SK-MEL-5 (cell line): ENCODE data around the gene DAAM1. TPM values are rescaled to one million over a fixed set of nuclear protein-coding genes. Genes with fewer than 3 reads are reported as not detected.

ENCODE experiments used
- DNase-seq: peaks from one replicate; pipeline ENCODE4 v3.0.0-alpha.2; 2016; ENCODE audit warnings: low read depth, low spot score
- in situ Hi-C: cut with HindIII; loops from 2 replicates; pipeline ENCODE4 v1.10.0; 2016; ENCODE audit warnings: low sequenced_read_pairs, high pct_unique_total_duplicates, low pct_unique_long_range_greater_than_20kb
- total RNA-seq: library from RNA; depleted of rRNA; stranded (reverse); fragments of >200 nt; shearing (Covaris generic); gene quantifications from 2 replicates; pipeline ENCODE4 v1.2.3, GENCODE V29; 2014

DAAM1 gene
- total RNA-seq, 1 experiment from 2014 or later, result 23.5 TPM

- DNase-seq, result no peak
- in situ Hi-C loops, result no loop called here
Observed at GRCh38 chr14:59183150-59183549, 5.3 kb upstream of the DAAM1 start.

DNA sequence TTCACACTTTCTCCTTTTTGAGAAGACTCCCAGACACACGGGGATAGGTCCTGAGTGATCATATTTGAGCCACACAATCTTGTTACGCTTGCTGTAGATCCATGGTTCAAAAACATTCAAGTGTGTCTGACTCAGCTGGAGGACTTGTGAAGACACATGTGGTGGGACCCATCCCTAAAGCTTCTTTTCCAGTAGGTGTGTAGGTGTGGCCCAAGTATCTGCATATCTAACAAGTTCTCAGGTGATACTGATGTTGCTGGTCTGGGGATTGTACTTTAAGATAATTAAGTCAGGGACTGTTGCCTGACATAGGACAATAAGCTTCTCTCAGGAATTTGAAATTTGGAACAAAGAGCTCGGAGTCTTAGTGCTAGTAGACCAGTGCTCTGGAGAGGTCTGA, 4.1 kb upstream of the DAAM1 start:
- DNase-seq, result no peak
- in situ Hi-C loops, result no loop called here

DNA sequence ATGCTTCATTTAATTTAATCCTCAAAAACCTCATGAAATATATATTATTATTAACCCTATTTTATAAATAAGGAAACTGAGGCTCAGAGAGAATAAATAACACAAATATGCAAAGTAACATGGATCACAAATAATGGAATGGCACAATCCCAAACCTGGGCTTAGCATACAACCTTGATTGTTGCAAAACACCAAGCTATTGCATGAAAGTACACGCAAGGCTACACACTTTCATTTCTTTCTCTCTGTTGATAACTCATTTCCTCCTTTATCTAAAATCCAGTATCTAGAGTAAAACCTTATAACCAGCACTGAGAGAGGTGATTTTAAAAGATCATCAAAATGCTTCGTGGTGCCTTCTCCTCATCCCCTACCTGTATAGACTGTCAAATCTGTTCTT, 2.8 kb upstream of the DAAM1 start:
- in situ Hi-C loops, result no loop called here
- DNase-seq, result no peak

DNA sequence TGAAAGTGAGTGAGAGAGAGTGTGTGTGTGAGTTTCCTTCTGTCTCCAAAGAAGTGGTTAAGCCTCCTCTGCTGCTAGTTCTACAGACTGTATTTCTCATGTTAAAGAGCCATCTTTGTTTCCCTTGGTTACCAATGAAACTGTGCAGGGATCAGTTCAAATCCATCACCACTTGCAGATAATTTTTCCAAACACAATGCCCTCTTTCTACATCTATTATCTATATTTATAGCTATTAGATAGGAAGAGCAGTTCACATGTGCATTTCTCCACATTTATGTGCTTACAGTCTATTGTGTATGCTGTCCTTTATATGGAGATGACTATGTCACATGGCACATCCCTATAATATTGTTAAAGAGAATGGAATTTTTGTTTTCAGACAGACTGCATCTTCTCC, 2.2 kb upstream of the DAAM1 start:
- DNase-seq, result no peak
- in situ Hi-C loops, result no loop called here

DNA sequence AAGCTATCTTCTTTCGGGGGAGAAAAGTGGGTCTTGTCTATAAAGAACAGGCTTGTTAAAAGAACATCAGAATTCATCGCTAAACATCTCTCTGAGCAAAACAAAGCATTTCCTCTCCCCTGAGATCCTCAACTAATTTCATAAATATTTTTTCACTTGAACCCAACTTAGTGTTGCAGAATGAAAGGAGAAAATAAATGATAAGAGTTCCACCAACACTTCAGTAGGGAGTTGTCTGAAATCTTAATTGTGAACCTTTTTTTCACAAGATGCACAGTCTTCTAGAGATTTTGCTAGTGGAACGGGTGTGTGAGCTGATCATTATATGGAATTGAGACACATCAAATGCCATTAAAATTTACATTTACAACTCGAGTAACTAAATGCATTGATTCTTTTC, 1.3 kb upstream of the DAAM1 start:
- in situ Hi-C loops, result no loop called here
- no peak for DNase-seq

- in situ Hi-C loops, result no loop called here
- no peak for DNase-seq
Observed at GRCh38 chr14:59187802-59188460, 536 bp upstream of the DAAM1 start.

GRCh38 chr14:59189091-59189785, 771 bp downstream of the DAAM1 start:
- in situ Hi-C loops, result no loop called here

GRCh38 chr14:59189786-59190368, 1.4 kb downstream of the DAAM1 start:
- in situ Hi-C loops, result no loop called here
- DNase-seq, result peak; percentile 92

More at GRCh38 chr14:59189091-59189785, 771 bp downstream of the DAAM1 start:
- no peak for DNase-seq

GRCh38 chr14:59190372-59190771, 1.9 kb downstream of the DAAM1 start:
- in situ Hi-C loops, result no loop called here
- peak; percentile 69 for DNase-seq

DNA sequence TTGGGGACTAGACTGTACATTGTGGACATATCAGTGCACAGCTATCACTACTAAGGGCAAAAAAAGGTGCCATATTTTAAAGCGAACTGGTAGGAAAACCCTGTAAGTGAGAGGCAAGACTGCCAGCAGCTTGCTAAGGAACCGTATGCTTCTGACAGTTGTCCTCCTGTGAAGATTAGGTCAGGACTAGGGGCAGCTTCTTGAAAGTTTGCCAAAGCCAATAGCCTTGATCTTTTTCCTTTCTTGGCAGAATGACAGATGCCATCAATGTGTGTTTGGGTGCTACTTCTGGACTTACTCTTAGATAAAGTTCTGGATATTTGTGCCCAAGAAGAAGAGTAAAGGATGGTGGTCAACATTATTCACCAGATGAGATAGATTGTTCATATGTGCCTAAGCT, 7.4 kb downstream of the DAAM1 start:
- in situ Hi-C loops, result no loop called here

DNA sequence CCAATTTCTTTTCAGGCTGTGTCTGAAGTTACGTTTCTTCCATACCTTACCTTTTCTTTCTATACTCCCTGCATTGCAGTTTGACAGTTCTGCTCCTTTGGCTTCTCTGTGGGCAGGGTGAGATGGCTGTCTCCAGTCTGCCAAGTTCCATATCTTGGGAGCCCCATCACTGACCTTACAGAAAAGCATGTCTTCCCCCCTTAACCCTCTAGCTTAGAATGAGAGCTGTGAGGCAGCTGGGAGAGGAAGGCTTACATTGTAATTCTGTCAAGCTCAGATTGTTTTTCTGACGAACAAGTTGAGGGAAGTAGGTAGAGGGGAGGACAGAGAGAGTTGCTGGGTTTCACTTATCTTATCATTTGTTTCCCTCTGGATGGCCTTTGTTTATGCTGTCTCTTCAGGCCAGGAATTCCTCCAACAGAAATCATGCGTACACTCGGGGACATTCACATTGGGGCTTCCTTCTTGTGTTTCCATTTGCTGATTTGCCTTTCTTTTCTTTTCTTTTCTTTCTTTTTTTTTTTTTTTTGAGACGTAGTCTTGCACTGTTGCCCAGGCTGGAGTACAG, 9.3 kb downstream of the DAAM1 start:
- in situ Hi-C loops, result no loop called here
- no peak for DNase-seq

More for the DNA sequence above, 7.4 kb downstream of the DAAM1 start:
- DNase-seq, result no peak

DNA sequence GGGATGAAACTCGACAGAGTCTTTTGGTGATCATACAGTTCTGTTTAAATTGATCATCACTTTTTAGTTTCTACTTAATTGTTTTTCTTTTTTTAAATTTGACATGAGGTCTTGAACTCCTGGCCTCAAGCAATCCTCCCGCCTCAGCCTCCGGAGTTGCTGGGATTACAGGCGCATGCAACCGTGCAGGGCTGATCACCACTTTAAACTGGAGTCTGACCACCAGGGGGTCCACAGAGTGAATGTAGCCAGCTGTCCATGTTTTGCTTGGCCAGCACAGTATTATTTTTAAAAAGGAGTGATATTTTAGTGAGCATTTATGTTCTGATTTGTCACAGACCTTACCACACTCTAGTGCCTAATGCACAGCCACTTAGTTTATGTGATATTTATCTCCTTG, 10.7 kb downstream of the DAAM1 start:
- in situ Hi-C loops, result no loop called here
- no peak for DNase-seq

DNA sequence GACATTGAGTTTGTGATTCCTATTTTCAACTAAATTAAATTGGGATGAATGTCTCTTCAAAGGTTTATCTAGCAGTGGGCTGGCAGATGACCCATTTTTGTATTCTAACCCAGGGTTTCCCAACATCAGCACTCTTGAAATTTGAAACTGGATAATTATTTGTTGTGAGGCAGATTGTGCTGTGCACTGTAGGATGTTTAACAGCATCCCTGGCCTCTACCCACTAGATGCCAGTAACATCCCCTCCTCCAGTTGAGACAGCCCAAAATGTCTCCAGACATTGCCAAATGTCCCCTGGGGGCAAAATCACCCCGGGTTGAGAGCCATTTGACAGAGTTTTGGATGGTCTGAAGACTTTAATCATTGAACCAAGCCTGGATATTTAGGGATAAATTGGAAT, 11.1 kb downstream of the DAAM1 start:
- in situ Hi-C loops, result no loop called here
- no peak for DNase-seq

DNA sequence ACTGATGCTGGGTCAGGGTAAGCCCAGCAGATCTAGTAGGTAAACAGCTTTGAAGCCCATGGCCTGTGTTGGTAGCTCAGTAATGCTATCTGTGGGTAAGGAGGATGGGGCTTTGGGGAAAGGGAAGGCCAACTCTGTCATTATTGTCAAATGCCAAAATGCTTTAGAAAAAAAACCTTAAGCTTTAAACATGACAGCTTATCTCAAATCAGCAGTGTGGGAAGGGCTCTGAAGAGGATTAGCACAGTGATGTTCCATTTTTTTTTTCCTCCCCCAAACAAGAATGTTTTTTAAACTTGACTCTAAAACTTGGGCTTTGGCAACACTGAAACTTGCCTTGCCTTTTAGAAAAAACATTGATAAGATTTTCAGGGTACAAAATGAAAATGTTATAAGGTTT, 11.7 kb downstream of the DAAM1 start:
- in situ Hi-C loops, result no loop called here
- no peak for DNase-seq

DNA sequence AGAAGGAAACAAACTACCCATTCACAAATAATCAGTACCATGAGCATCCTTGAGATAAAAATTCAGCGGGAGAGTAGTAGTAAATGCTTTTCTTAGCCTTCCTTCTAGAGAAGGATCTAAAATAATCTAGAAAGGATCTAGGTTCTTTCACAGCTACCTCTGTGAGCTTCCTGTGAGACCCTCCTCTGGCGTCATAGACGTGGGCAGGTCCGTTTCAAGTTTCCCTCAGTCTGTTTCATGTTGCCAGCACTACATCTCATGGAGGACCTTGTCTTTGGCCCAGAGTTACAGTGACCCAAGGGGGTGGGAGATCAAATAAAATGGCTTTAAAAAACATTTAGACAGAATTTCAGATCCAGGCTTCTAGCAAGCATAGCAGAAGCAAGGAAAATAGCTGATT, 13.6 kb downstream of the DAAM1 start:
- in situ Hi-C loops, result no loop called here

GRCh38 chr14:59204305-59204704, 15.8 kb downstream of the DAAM1 start:
- no peak for DNase-seq
- in situ Hi-C loops, result no loop called here

More for the DNA sequence above, 13.6 kb downstream of the DAAM1 start:
- no peak for DNase-seq

DNA sequence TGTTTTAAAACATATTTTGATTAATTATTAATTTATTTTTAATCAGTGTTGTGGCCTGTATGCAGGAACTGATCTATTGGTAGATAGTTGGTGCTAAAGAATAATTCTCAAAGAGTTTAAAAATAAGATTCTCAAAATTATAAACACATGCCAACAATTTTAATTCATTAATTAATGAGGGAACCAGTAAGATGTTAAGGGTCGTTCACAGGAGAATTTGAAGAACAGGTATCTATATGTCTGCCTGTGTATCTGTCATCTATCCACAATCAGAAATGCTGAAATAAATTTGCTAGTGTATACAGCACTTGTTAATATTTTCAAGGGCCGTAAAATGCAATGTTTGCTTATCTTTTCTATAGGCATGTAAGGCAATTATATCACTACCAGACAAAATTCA, 18.4 kb downstream of the DAAM1 start:
- DNase-seq, result no peak
- in situ Hi-C loops, result no loop called here

GRCh38 chr14:59207506-59207933, 19.1 kb downstream of the DAAM1 start:
- no peak for DNase-seq
- in situ Hi-C loops, result no loop called here
